GM19467 (cell line): ENCODE measurements around the gene PLXDC1.
"Not testable (repeated sequence)": the region's sequence is repeated elsewhere in the genome, so short reads cannot be mapped to it uniquely, and the experiment has no call there.

Experiments
- ATAC-seq: cut with Tn5 transposase; IDR thresholded peaks from one replicate; pipeline ENCODE4 v1.9.1; 2021; ENCODE audit warnings: mild to moderate bottlenecking, moderate library complexity; ENCODE audit not compliant: unreplicated experiment

The PLXDC1 gene

DNA sequence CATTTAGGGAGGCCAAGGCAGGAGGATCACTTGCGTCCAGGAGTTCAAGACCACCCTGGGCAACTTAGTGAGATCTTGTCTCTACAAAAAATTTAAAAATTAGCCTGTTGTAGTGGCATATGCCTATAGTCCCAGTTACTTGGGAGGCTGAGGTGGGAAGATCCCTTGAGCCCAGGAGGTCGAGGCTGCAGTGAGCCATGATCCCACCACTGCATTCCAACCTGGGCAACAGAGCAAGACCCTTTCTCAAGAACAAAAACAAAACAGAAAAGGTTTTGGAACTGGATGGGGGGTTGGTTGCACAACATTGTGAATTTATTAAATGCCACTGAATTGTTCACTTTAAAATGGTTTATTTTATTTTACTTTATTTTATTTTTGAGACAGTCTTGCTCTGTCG lies 21.2 kb downstream of the PLXDC1 start:
- no peak for ATAC-seq

DNA sequence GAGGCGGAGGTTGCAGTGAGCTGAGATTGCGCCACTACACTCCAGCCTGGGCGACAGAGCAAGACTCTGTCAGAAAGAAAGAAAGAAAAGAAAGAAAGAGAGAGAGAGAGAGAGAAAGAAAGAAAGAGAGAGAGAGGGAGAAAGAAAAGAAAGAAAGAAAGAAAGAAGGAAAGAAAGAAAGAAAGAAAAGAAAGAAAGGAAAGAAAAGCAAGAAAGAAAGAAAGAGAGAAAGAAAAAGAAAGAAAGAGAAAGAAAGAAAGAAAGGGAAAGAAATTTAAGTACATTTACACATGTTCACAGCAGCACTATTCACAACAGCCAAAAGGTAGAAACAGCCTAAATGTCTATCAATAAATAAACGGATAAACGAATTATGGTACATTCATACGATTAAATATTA lies 21.9 kb downstream of the PLXDC1 start:
- not testable (repeated sequence) for ATAC-seq

DNA sequence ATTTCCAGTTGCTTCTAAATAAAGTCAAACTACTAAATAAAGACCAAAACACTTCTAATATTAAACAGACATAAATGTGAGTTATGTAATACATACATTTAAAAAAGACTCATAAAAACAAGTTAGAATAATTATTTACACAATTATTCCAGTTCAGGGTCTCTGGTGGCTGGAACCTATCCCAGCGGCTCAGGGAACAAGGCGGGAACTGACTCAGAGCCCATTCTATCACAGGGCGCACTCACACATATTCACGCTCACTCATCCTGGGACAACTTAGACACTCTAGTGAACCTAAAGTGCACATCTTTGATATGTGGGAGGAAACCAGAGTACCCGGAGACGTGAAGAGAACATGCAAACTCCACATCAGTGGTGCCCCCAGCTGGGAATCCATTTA lies 25.0 kb downstream of the PLXDC1 start:
- no peak for ATAC-seq

DNA sequence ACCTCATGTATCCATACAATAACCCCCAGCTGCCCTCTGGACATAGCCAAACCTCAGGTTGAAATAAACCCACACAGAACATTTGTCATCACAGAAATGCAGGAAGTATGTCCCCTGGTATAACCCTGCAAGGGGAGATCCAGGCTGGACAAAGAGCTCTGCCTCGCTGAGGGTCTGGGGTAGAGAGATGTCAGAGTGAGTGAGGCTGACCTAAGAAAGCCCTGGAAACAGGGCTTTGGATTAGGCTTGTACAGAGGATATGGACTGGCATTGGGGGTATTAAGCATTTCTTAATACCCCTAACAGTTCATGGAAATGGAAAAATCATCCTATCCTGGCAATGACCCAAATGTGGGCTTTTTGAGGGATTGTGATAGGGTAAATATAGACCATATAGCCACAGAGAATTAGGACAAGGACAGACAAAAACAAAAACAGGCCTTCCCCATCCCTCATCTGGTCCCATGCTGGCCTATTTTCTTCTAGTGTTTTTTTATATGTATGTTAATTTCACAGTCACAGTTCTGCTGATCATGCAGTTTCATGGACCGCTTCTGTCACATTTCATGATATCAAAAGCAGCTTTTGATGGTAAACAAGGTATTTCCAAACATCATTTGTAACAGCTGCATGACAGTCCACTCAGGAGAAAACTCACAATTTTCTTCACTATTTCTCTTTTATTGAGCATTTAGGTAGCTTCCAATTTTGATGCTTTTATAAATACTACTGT lies 26.1 kb downstream of the PLXDC1 start:
- no peak for ATAC-seq

DNA sequence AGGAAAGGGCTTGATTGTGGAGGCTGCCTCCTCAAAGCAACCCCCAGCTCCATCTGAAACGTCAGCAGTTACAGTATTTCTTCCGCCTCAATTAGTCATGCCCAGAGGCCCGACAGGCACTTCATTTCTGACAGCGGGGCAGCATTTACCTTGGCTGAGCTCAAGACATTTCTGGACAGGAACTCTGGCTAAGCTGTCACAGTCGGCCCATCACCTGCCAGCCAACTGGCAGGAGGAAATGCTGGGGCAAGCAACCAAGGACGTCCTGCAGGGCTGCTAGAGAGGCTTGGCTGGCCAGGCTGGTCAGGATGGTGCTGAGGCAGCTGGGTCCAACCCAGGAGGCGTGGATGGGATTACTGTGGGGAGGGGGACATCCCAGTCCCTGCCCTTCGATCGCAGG lies 27.8 kb downstream of the PLXDC1 start:
- ATAC-seq: no peak

DNA sequence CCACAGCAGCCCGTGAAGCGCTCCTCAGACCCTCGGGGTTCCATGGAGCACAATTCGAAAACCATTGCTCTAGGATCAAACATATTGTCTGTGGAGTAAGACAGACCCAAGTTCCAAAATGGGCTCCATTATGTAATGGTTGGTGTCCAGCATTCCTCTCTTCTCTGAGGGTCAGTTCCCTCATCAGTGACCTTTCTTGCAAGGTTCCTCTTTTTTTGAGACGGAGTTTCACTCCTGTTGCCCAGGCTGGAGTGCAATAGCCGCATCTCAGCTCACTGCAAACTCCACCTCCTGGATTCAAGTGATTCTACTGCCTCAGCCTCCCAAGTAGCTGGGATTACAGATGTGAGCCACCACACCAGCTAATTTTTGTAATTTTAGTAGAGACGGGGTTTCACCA lies 28.4 kb downstream of the PLXDC1 start:
- no peak for ATAC-seq

DNA sequence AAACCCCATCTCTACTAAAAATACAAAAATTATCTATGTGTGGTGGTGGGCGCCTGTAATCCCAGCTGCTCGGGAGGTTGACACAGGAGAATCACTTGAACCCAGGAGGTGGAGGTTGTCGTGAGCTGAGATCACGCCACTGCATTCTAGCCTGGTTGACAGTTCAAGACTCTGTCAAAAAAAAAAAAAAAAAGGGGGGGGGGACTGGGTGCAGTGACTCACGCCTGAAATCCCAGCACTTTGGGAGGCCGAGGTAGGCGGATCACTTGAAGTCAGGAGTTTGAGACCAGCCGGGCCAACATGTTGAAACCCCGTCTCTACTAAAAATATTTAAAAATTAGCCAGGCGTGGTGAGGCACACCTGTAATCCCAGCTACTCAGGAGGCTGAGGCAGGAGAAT lies 29.5 kb downstream of the PLXDC1 start:
- not testable (repeated sequence) for ATAC-seq

DNA sequence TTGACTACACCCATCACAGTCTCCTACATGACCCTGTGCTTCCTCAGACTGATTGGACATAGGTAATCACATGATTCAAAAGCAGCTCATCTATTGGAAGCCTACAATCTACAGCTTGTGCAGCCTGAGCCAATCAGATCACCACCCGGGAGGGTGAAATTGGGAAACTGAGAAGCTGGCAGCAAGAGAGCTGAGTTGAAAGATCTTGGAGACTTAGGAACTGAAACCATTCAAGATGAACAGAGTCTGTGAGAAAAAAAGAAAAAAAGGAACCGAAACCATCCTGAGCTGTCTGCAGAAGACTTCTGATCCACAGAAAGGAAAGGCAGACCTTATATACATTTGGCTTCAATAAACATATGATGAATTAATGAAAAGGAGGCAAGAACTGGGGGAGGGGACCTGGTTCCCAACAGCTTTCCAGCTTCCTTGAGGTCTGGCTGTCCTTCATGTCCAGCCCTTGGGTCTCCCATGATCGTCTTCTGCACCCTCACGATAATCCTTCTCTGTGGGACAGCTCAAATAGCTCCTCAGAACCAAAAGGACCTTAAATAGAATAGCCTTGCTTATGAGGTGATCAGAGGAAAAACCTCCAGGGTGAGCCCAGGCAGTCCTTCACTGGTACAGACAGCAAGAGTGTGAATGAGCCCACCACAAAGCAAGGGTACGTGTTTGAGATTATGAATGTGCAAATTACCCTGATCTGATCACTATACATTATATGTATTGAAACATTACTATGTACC lies 32.6 kb downstream of the PLXDC1 start:
- ATAC-seq: no peak

DNA sequence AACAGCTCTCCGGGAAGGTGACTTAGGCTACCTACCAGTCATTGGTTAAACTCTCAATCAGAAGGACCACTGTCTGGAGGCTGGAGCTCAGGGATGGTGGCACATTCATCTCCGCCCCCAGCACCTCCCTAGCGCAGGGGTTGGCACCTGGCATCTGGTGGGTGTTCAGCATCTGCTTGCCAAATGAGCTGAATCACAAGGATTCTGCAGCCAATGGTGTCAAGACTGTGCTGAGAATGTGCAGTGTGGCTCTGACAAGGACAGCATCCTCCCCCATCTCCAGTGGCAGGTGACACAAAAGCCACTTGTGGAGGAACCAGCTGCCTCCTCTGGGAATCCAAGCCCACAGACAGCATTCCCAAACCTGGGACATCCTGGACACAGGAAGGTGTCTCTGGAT lies 35.2 kb downstream of the PLXDC1 start:
- ATAC-seq: no peak

DNA sequence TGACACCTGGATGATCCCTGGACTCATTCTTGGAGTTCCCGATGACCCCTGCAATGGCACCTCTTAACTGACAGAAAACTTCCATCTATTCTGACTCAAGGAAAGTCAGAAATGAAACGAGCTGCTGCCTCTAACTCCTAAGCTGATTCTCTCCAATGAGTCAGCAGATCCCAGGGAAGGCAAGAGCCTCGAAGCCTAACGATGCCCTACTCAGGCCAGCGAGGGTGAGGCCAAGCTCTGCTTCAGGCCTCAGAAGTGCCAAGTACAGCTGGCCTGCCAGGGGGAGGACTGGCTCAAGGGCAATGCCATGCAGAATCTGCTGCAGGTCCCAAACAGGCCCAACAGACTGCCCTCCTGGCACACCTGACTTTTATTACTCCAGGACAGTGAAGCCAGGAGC lies 36.3 kb downstream of the PLXDC1 start:
- ATAC-seq: no peak

DNA sequence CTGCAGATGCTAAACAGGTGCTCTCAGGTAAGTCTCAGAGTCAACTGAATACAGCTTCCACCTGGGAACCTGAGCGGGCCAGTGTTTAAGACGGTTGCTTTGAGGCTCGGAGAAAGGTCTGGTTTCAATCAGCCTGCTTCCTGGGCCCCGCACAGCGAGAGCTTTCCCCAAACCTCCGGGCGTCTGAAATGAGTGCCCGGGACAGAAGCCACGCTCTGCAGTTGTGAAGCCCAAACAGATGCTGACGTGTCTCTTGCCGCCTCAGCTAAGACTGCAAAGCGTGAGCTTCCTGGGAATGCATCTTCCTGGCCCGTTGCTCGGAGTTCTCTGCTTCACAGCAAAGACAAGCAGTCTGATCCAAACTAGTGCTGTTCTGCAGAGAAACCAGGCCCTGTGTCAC lies 36.7 kb downstream of the PLXDC1 start:
- ATAC-seq: no peak

DNA sequence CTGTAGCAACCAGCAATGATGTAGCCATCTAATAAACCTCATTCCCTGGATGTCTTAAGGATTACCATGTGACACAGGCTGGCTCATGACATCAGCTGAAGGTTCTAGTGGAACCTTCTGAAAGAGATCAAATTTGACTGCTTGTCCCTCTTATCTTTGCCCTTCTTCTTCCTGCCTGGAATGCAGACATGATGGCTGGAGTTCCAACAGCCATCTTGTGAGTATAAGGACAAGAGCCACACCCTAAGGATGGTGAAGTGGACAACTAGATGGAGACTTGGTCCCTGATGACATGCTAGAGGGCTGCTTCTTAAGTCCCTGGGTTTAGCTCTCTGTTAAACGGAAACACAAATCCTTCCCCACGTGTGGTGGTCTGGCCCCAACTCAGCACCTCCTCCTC lies 37.6 kb downstream of the PLXDC1 start:
- ATAC-seq: no peak

DNA sequence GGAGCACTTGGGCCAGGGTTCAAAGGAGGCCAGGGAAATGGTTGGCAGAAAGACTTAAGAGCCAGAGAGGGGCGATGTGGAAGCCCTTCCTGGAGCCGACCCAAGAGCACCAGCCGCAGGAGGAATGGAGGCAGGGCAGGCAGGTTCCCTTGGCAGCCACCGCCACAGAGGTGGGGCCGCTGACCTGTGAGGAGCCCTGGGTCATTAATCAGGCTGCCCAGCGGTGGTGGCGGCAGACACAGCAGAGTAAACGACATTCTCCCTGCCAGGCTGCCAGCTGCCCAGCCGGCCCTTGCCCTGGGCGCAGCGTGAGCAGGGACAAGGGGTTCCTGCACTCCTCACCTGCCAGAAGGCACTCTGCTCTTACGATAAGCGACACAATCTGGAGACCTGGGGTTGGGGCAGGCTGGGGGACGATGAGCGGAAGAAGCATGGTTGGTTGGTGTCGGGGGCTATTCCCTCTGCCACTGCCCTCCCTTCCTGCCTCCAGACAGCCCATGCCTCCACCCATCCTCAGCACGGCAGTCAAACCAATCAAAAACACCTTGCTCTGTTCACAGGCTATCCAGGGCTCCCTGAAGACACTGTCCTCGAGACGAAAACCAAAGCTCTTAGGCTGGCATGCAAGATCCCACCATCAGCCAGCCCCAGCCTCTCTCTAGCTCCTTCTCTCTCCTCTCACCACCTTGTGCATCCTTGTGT lies 40.9 kb downstream of the PLXDC1 start:
- ATAC-seq: no peak

DNA sequence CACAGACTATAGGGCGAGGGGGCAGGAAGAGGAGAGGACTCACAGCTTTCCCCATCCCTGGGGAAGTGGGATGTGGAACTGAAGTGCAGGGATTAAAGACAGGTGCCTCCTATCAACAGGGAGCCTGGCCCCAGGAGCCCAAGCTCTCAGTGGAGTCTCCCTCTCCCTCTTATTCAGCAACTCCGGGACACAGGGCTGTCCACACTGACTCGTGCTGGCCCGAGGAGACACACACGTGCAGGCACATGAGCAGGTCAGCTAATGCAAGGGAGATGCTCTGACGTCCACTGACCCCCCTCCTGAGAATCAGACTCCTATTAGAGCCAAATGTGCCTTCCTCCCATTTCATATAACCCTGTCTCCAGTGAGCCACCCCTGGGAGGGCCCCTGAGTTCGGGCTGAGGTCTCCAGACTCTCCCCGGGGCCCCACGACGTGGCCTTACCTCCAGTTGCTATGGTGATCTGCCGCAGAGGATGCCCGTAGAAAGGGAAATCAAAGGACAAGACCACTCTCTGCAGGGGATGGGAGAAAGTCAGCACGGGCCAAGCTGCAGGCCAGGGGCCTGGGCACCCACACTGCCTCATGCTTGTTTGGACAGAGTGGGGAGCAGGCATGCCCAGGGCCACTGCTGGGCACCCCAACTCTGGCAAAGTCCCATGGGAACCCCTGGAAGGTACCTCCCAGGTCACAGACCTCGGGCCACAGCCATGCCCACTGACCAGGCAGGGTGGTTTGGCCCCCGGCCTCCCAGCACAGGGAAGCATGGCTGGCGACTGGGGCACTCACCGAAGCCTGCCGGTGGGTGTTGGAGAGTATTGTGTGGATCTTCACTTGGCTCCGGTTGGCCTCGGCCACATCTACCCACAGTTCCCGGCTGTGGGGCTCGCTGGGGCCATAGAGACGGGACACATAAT lies 42.7 kb downstream of the PLXDC1 start:
- no peak for ATAC-seq

DNA sequence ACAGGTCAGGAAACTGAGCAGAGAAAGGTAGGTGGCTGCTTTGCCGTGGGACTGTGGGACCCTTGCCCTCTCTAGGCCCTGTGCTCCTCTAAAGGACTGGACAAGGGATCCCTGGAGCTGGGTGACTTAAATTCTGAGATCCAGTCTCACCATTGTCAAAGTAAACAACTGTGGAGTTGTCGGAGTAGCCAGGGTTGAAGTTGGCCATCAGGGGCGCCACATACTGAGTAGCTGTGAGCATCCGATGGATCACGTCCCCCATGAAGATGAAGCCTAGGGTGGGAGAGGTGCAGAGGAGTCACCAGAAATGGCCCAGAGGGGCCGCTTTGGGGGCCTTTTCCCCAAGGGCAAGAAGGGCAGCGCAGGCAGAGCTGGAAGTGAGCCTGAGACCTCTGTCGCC lies 43.5 kb downstream of the PLXDC1 start:
- ATAC-seq: no peak

DNA sequence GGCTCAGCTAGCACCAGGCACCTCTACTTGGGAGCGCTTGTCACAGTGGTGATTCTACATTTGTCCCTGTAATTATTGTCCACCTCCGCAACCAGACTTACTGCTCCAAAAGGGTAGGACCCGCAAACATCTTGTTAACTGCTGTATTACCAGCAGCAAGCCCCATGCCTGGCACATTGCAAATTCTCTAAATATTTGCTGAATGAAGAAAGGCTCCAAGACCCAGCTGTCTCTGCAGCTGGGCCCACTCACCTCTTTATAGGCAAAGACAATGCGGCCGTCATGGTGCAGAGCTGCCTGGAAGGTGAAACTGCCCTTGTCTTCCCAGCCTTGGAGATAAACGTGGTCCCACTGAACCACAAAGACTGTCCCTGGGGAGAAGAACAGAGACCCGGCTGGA lies 44.3 kb downstream of the PLXDC1 start:
- no peak for ATAC-seq

DNA sequence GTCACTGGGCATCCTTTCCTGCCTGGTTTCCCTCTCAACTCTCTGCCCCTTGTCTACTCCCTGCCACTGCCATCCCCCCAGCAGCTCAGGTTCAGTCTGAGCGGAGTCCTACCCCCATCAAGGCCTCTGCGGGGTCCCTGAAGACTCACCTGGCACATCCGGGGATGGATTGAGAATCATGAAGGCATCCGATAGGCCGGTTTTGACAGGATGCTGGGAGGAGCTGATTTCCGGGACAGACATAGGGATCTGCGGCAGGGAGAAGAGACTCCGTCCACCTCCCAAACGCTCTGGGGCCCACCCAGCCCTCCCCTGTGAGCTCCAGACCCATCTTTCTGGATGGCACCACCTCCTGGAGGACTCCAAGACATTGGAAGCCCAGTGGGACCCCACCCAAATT lies 45.7 kb downstream of the PLXDC1 start:
- no peak for ATAC-seq

DNA sequence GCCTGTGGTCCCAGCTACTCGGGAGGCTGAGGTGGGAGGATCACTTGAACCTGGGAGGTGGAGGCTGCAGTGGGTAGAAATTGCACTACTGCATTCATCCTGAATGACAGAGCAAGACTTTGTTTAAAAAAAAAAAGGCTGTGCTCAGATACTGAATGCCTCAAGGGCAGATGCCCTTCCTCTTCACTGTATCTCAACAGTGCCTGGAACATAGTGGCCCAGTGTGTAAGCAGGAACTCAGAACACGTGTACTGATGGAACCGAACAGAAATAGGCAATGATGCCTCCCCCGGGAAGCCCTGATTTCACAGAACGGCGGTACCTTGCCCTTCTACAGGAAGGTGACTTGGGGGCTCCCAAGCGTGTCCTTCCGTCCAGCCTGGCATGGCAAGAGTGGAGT lies 46.8 kb downstream of the PLXDC1 start:
- ATAC-seq: no peak

DNA sequence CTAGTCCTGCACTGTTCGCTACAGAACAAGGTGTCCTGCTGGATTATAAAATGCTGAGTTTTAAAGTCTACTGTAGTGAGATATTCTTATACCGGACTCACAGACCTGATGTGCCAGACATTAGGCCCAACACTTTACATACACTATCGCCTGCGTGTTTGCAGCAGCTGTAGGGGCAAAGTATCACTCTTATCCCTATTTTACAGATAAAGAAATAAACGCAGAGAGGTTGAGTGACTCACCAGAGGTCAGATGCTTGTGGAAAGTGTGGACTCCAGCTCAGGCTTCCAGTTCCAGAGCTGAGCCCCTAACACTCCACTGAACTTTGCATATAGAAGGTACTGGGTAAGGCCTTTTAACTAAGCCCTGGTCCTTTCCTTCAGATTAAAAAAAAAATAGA lies 47.4 kb downstream of the PLXDC1 start:
- ATAC-seq: no peak

DNA sequence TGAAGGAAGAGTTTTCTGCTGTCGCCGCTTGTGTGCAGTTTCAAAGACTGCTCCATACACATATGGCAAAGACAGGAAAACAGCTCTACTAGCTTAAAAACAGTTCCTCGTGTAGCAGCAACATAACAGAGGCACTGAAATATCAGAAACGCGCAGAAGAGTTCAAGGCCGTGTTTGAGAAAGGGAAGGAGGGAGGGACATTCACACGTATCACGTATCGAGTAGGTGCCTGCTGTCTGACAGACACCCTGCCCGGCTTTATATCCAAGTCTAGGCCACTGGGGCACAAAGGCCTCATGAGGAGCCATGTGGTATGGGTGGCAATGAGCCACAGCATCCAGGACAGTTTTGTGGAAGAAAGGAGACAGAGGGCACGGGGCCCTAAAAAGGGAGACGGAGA lies 50.3 kb downstream of the PLXDC1 start:
- ATAC-seq: no peak

DNA sequence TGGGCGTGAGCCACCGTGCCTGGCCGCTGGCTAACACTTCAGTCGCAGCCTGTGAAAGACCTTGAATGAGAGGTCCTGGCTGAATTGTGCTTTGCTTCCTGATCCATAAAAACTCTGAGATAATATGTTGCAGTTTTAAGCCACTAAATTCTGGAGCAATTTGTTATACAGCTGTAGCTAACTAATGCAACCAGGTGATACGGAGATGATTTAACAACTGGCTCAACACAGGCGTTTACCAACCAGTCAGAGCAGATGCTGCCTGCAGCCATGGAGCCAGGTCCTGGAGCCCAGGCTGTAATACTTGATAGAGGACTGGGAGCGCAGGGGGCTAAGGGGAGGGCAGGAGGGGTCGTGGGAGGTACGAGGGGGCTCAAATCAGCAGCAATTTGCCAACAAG lies 50.9 kb downstream of the PLXDC1 start:
- ATAC-seq: no peak
